Mammary epithelial cell (primary cell): ENCODE measurements around the gene ARHGAP1.

Source experiments
- CTCF ChIP-seq, 2 donors: IDR thresholded peaks in 1 of 2; conservative IDR thresholded peaks in 1 of 2; 2 replicates each; pipeline ENCODE4 v1.5.1; 2011 to 2012; ENCODE audit warnings: inconsistent platforms in 2 of 2, low read length in 2 of 2, mild to moderate bottlenecking in 2 of 2, control low read depth in 1 of 2, low read depth in 1 of 2; ENCODE audit not compliant: insufficient read depth in 1 of 2; ENCODE audit errors: extremely low read depth in 1 of 2
- EZH2 ChIP-seq: IDR thresholded peaks from 2 replicates; pipeline ENCODE4 v1.6.1; 2012; ENCODE audit warnings: low read length, inconsistent platforms, borderline replicate concordance

DNA sequence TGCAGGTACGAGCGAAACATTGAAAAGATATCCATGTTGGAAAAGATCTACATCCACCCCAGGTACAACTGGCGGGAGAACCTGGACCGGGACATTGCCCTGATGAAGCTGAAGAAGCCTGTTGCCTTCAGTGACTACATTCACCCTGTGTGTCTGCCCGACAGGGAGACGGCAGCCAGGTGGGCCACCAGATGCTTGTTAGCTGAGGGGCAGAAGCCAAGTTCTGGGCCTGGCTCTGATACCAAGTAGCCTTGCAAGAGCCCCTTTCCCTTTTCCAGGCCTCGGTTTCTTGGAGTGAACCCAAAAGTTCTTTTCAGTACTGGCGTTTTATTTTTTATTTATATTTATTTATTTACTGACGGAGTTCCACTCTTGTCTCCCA is 28.2 kb upstream of the ARHGAP1 start:
- TF ChIP-seq CTCF (conservative IDR thresholded peaks at IDR 0.05 in 1 of 2, IDR thresholded peaks at IDR 0.05 in 1 of 2; ENCODE audit: extremely low read depth in 1 of 2, insufficient read depth in 1 of 2, low read depth in 1 of 2, low read length in 2 of 2) (no peak), EZH2 (no peak)
